Astrocyte (in vitro differentiated cells and primary cell): Measurements from ENCODE around the gene RAET1L.

Source experiments
- CTCF ChIP-seq: IDR thresholded peaks from 2 replicates; pipeline ENCODE4 v1.5.1; 2011; ENCODE audit warnings: low read depth, mild to moderate bottlenecking, inconsistent platforms, low read length, moderate library complexity; ENCODE audit not compliant: insufficient read depth
- EZH2 ChIP-seq: IDR thresholded peaks from 2 replicates; pipeline ENCODE4 v1.6.1; 2012; ENCODE audit warnings: mild to moderate bottlenecking, low read length, inconsistent platforms; ENCODE audit not compliant: insufficient read depth

DNA sequence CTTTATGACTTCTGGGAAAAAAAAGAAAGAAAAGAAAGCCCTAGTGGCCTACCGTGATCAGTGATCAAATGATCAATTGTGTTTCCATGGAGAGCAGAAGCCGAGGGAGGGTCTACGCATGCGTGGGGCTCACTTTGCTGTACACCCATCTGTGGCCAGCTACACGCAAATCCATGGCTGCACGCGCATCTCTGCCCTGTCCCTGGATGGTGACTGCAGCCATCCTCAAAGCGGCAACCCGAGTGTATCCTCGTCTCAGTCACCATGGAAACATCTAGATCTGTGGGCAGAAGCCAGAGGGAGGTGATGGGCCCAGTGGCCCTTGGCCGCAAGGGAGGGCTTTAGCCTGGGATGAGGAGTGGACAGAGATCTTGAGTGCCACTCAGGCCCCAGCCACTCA, 44.4 kb upstream of the RAET1L start:
- TF ChIP-seq EZH2 (no peak), CTCF (no peak)
